GM21619 (cell line): ENCODE data around the gene CNN2.

Experiments
- ATAC-seq: cut with Tn5 transposase; IDR thresholded peaks from one replicate; pipeline ENCODE4 v1.9.1; 2021; ENCODE audit not compliant: unreplicated experiment

The CNN2 gene

GRCh38 chr19:995051-995827, 31.2 kb upstream of the CNN2 start:
- ATAC-seq, result no peak

GRCh38 chr19:996051-996838, 30.2 kb upstream of the CNN2 start:
- no peak for ATAC-seq

GRCh38 chr19:998064-998463, 28.3 kb upstream of the CNN2 start:
- no peak for ATAC-seq

GRCh38 chr19:999379-999719, 27.1 kb upstream of the CNN2 start:
- no peak for ATAC-seq

GRCh38 chr19:1000095-1000494, 26.3 kb upstream of the CNN2 start, which contains the start of gene GRIN3B:
Gene GRIN3B, plus strand, starts transcription at chr19:1000419. Its CDS starts 19 bp downstream, at chr19:1000438.
- ATAC-seq, result no peak

- ATAC-seq, result no peak
Observed at GRCh38 chr19:1000591-1001537, 25.5 kb upstream of the CNN2 start.

- no peak for ATAC-seq
Observed at GRCh38 chr19:1001538-1002166, 24.8 kb upstream of the CNN2 start.

GRCh38 chr19:1002600-1002999, 23.8 kb upstream of the CNN2 start:
- no peak for ATAC-seq

- ATAC-seq, result no peak
Observed at GRCh38 chr19:1003283-1003682, 23.1 kb upstream of the CNN2 start.

- ATAC-seq, result no peak
Observed at GRCh38 chr19:1004204-1004802, 22.1 kb upstream of the CNN2 start.

- ATAC-seq, result no peak
Observed at GRCh38 chr19:1004803-1005664, 21.4 kb upstream of the CNN2 start.

GRCh38 chr19:1006711-1007398, 19.6 kb upstream of the CNN2 start:
- no peak for ATAC-seq

GRCh38 chr19:1007399-1008251, 18.8 kb upstream of the CNN2 start:
- ATAC-seq, result no peak

- ATAC-seq, result no peak
Observed at GRCh38 chr19:1008268-1009040, 18.0 kb upstream of the CNN2 start.

GRCh38 chr19:1009041-1009980, 17.1 kb upstream of the CNN2 start:
- no peak for ATAC-seq

GRCh38 chr19:1009981-1010538, 16.3 kb upstream of the CNN2 start:
- no peak for ATAC-seq
